H1 (cell line): ENCODE measurements around the gene HSPA1A. TPM values are rescaled to one million over a fixed set of nuclear protein-coding genes. Genes with fewer than 3 reads are reported as not detected.

Source experiments
- CTCF ChIA-PET: fragments of 300-600 bp; sonication (Branson Sonifier 250); formaldehyde crosslinking; loops from one replicate; lab custom pipeline; 2021; ENCODE audit not compliant: partially characterized antibody; lab: Charles Lee
- POLR2A ChIA-PET: fragments of 300-600 bp; sonication (Branson Sonifier 250); formaldehyde crosslinking; loops from one replicate; lab custom pipeline; 2021; ENCODE audit warnings: inconsistent platforms; ENCODE audit not compliant: partially characterized antibody; lab: Charles Lee
- DNase-seq, 2 experiments: peaks; one replicate each; pipeline versions ENCODE4 v3.0.0 to v3.0.0-alpha.2; 2010 to 2022; ENCODE audit warnings: low spot score in 2 of 2, low read depth in 1 of 2, mixed read lengths in 1 of 2
- FAIRE-seq: peaks from 2 replicates; lab custom pipeline; 2011; peaks lifted over from hg19 to GRCh38; lab: Jason Lieb, UNC
- H2AFZ ChIP-seq: 2 replicates; pipeline ENCODE4 v1.8.1; 2012; ENCODE audit warnings: low read length, inconsistent platforms
- H2AK5ac ChIP-seq: 2 replicates; pipeline ENCODE4 v1.6.1; 2013; ENCODE audit warnings: low read depth, low read length
- H2BK120ac ChIP-seq: replicated peaks from 2 replicates; pipeline ENCODE3; 2013; ENCODE audit warnings: low read depth, low read length, inconsistent platforms
- H2BK12ac ChIP-seq: 2 replicates; pipeline ENCODE4 v1.6.1; 2013; ENCODE audit warnings: low read depth, low read length
- H2BK15ac ChIP-seq: 2 replicates; pipeline ENCODE4 v1.6.1; 2013; ENCODE audit warnings: low read length
- H2BK20ac ChIP-seq: 2 replicates; pipeline ENCODE4 v1.6.1; 2013; ENCODE audit warnings: low read length
- H2BK5ac ChIP-seq: 2 replicates; pipeline ENCODE4 v1.6.1; 2013; ENCODE audit warnings: low read depth, low read length
- H3K14ac ChIP-seq: 2 replicates; pipeline ENCODE4 v1.6.1; 2013; ENCODE audit warnings: inconsistent platforms; ENCODE audit not compliant: insufficient read length
- H3K18ac ChIP-seq: 2 replicates; pipeline ENCODE4 v1.6.1; 2013; ENCODE audit warnings: low read length; ENCODE audit errors: extremely low read depth
- H3K23ac ChIP-seq: 2 replicates; pipeline ENCODE4 v1.6.1; 2013; ENCODE audit warnings: inconsistent platforms; ENCODE audit not compliant: insufficient read length
- H3K23me2 ChIP-seq: 2 replicates; pipeline ENCODE4 v1.6.1; 2013; ENCODE audit warnings: low read depth, low read length
- H3K27ac ChIP-seq: 2 replicates; pipeline ENCODE4 v1.6.1; 2011; ENCODE audit warnings: low read depth, low read length, inconsistent platforms
- H3K27me3 ChIP-seq, 4 experiments: replicated peaks in 1 of 4; 1 replicate in 1 of 4; 2 replicates in 3 of 4; pipeline versions ENCODE4 v1.6.1 to v1.8.1; 2011 to 2013; ENCODE audit warnings: low read length in 3 of 4, mild to moderate bottlenecking in 3 of 4, inconsistent platforms in 2 of 4, mixed read lengths in 2 of 4, moderate library complexity in 1 of 4; ENCODE audit not compliant: control insufficient read depth in 3 of 4, insufficient read depth in 3 of 4; ENCODE audit errors: extremely low read depth in 1 of 4
- H3K36me3 ChIP-seq, 4 experiments: 2 replicates each; pipeline versions ENCODE4 v1.6.1 to v1.8.1; 2011 to 2013; ENCODE audit warnings: mild to moderate bottlenecking in 4 of 4, low read length in 3 of 4, moderate library complexity in 2 of 4, control low read depth in 1 of 4, inconsistent platforms in 1 of 4; ENCODE audit not compliant: insufficient read depth in 4 of 4, control insufficient read depth in 2 of 4
- H3K4ac ChIP-seq: replicated peaks from 2 replicates; pipeline ENCODE3; 2013; ENCODE audit warnings: low read length, low read depth, mixed read lengths, inconsistent platforms; ENCODE audit not compliant: insufficient read length
- H3K4me1 ChIP-seq, 4 experiments: replicated peaks in 1 of 4; 1 replicate in 1 of 4; 2 replicates in 3 of 4; pipeline versions ENCODE4 v1.6.1 to v1.8.1; 2011 to 2013; ENCODE audit warnings: low read length in 3 of 4, inconsistent platforms in 2 of 4, mixed read lengths in 1 of 4; ENCODE audit not compliant: insufficient read depth in 4 of 4, control insufficient read depth in 3 of 4
- H3K4me2 ChIP-seq, 2 experiments: 2 replicates each; pipeline versions ENCODE4 v1.6.1 to v1.8.1; 2011 to 2013; ENCODE audit warnings: low read depth in 2 of 2, low read length in 2 of 2, control low read depth in 1 of 2, inconsistent platforms in 1 of 2, mild to moderate bottlenecking in 1 of 2; ENCODE audit not compliant: insufficient read depth in 1 of 2
- H3K4me3 ChIP-seq, 4 experiments: fragments of 200-600, 300-600 bp in 1 of 4; sonication (generic), shearing (Covaris generic), sonication (Bioruptor Twin) in 1 of 4; 2 replicates each; pipeline versions ENCODE4 v1.5.1 to v1.8.1; 2011 to 2016; ENCODE audit warnings: low read length in 4 of 4, low read depth in 3 of 4, control low read depth in 2 of 4, inconsistent platforms in 2 of 4, mild to moderate bottlenecking in 2 of 4, mixed read lengths in 1 of 4, moderate library complexity in 1 of 4; ENCODE audit not compliant: insufficient read depth in 2 of 4; ENCODE audit errors: extremely low read depth in 1 of 4
- H3K56ac ChIP-seq: replicated peaks from 2 replicates; pipeline ENCODE3; 2013; ENCODE audit warnings: low read depth, mild to moderate bottlenecking, mixed read lengths, low read length, inconsistent platforms; ENCODE audit not compliant: insufficient read length
- H3K79me1 ChIP-seq: 2 replicates; pipeline ENCODE4 v1.6.1; 2013; ENCODE audit warnings: low read depth, low read length, control low read depth
- H3K79me2 ChIP-seq, 2 experiments: 2 replicates each; pipeline versions ENCODE4 v1.6.1 to v1.8.1; 2012 to 2013; ENCODE audit warnings: low read length in 2 of 2, mild to moderate bottlenecking in 2 of 2, inconsistent platforms in 1 of 2; ENCODE audit not compliant: insufficient read depth in 2 of 2, control insufficient read depth in 1 of 2
- H3K9ac ChIP-seq, 4 experiments: replicated peaks in 1 of 4; 1 replicate in 1 of 4; 2 replicates in 3 of 4; pipeline versions ENCODE4 v1.6.1 to v1.8.1; 2011 to 2013; ENCODE audit warnings: low read depth in 3 of 4, low read length in 3 of 4, control low read depth in 2 of 4, mild to moderate bottlenecking in 2 of 4, moderate library complexity in 2 of 4, inconsistent platforms in 1 of 4; ENCODE audit errors: extremely low read depth in 1 of 4
- H3K9me3 ChIP-seq, 2 experiments: 2 replicates each; pipeline versions ENCODE4 v1.6.1 to v1.8.1; 2012 to 2013; ENCODE audit warnings: mild to moderate bottlenecking in 2 of 2, moderate library complexity in 2 of 2, control low read depth in 1 of 2, inconsistent platforms in 1 of 2, low read depth in 1 of 2, low read length in 1 of 2, mixed read lengths in 1 of 2; ENCODE audit not compliant: insufficient read depth in 2 of 2
- H4K20me1 ChIP-seq, 2 experiments: replicated peaks in 1 of 2; 2 replicates each; pipeline versions ENCODE3 to v1.8.1; 2011 to 2013; ENCODE audit warnings: inconsistent platforms in 2 of 2, low read length in 2 of 2, mild to moderate bottlenecking in 1 of 2; ENCODE audit not compliant: insufficient read depth in 2 of 2, control insufficient read depth in 1 of 2
- H4K5ac ChIP-seq: 2 replicates; pipeline ENCODE4 v1.6.1; 2013; ENCODE audit warnings: low read length, low read depth, mixed read lengths, inconsistent platforms; ENCODE audit not compliant: insufficient read length
- H4K8ac ChIP-seq: 2 replicates; pipeline ENCODE4 v1.8.0; 2013; ENCODE audit warnings: mild to moderate bottlenecking, moderate library complexity, low read length, inconsistent platforms; ENCODE audit not compliant: insufficient read depth; ENCODE audit errors: extremely low read depth
- H4K91ac ChIP-seq: replicated peaks from 2 replicates; pipeline ENCODE3; 2013; ENCODE audit warnings: low read length, mixed read lengths, inconsistent platforms; ENCODE audit not compliant: insufficient read length
- ATF2 ChIP-seq: IDR thresholded peaks from 2 replicates; pipeline ENCODE4 v1.6.1; 2012; ENCODE audit warnings: low read length, inconsistent platforms
- EP300 ChIP-seq, 2 experiments: IDR thresholded peaks; 1 replicate in 1 of 2; 2 replicates in 1 of 2; pipeline ENCODE4 v1.6.1; 2011 to 2012; ENCODE audit warnings: low read depth in 2 of 2, low read length in 2 of 2, mild to moderate bottlenecking in 2 of 2, borderline replicate concordance in 1 of 2, inconsistent platforms in 1 of 2, moderate library complexity in 1 of 2
- HDAC2 ChIP-seq, 2 experiments: fragments of 300-600 bp in 1 of 2; sonication (generic) in 1 of 2; IDR thresholded peaks; 2 replicates each; pipeline ENCODE4 v1.6.1; 2011 to 2012; ENCODE audit warnings: low read depth in 2 of 2, low read length in 2 of 2, mild to moderate bottlenecking in 2 of 2, moderate library complexity in 2 of 2, borderline replicate concordance in 1 of 2, inconsistent platforms in 1 of 2
- KDM1A ChIP-seq: fragments of 200-600, 300-600 bp; sonication (generic); IDR thresholded peaks from 2 replicates; pipeline ENCODE4 v1.7.1; 2016; ENCODE audit warnings: mild to moderate bottlenecking, low read length, borderline replicate concordance
- MAFK ChIP-seq: IDR thresholded peaks from 2 replicates; pipeline ENCODE4 v1.6.1; 2012; ENCODE audit warnings: low read depth, mild to moderate bottlenecking, improper control_type of control experiment, low read length
- POLR2AphosphoS5 ChIP-seq: IDR thresholded peaks from 2 replicates; pipeline ENCODE4 v1.6.1; 2011; ENCODE audit warnings: low read depth, low read length
- SRF ChIP-seq: IDR thresholded peaks from 2 replicates; pipeline ENCODE4 v1.6.1; 2011; ENCODE audit warnings: mild to moderate bottlenecking, low read depth, low read length, moderate library complexity
- ZNF274 ChIP-seq: IDR thresholded peaks from 2 replicates; pipeline ENCODE4 v1.7.0; 2012; ENCODE audit warnings: low read length, borderline replicate concordance; ENCODE audit errors: extremely low read depth
- WGBS, 2 experiments: shearing (Covaris generic) in 1 of 2; methylation state at CpG; one replicate each; pipeline versions ENCODE4 v1.1.6 to v1.1.7; 2013 to 2015; ENCODE audit warnings: low lambda C conversion rate in 2 of 2, mixed read lengths in 2 of 2, inconsistent platforms in 1 of 2, low coverage in 1 of 2, missing lambda C conversion rate in 1 of 2; ENCODE audit not compliant: insufficient replicate concordance in 2 of 2, insufficient coverage in 1 of 2, insufficient read length in 1 of 2; ENCODE audit errors: extremely low coverage in 1 of 2, missing lambda C conversion rate in 1 of 2; 5-methylcytosine and 5-hydroxymethylcytosine counted together
- polyA plus RNA-seq, 7 experiments: library from polyadenylated mRNA; depleted of rRNA in 3 of 7; stranded (reverse) in 5 of 7; unstranded in 2 of 7; fragments of >200 nt in 5 of 7; fragments of 200-250 nt in 2 of 7; gene quantifications; 1 replicate in 5 of 7; 2 replicates in 1 of 7; 4 replicates in 1 of 7; pipeline versions ENCODE4 v1.2.1 to v1.2.3, GENCODE V29; 2011 to 2013; ENCODE audit warnings: missing spikeins in 2 of 7, mixed read lengths in 2 of 7
- total RNA-seq: library from RNA; stranded (reverse); fragmentation: NEBNext Ultra II Directional; extraction: Animal tissue kit (Norgen Biotek cat#: 25700); gene quantifications from 2 replicates; pipeline ENCODE4 v1.2.1, GENCODE V29; 2021

HSPA1A gene
- total and polyA plus RNA-seq, 2 of the 8 experiments (the other 6 are each of a cell fraction or from before 2014, with no cell fraction given), result 40.7 to 54.0 TPM

- Histone ChIP-seq H2BK15ac (no peak overlapping the region), H3K23me2 (peaks cover under 1% of the 10 kb centered on the region; the same call in 1 of the 2 replicates), H2AK5ac (no peak overlapping the region), H2BK120ac (no peak overlapping the region), H3K4me2 (no peak overlapping the region), H3K9ac (no peak overlapping the region), H2BK5ac (no peak overlapping the region), H3K79me2 (peaks cover 0 to 7% of the 10 kb centered on the region in 2 experiments; a peak in 2 of 4 replicates), H3K36me3 (peaks cover 3 to 36% (median 15%) of the 10 kb centered on the region in 4 experiments; a peak in 6 of 8 replicates), H3K18ac (no peak overlapping the region), H2AFZ (no peak overlapping the region), H4K5ac (no peak overlapping the region), H3K4me1 (no peaks in the 10 kb centered on the region; a peak in 1 of 7 replicates), H3K14ac (no peak overlapping the region), H4K20me1 (peaks cover 1 to 2% of the 10 kb centered on the region in 2 experiments), H4K8ac (no peak overlapping the region), H4K91ac (no peak overlapping the region), H3K9me3 (no peaks in the 10 kb centered on the region), H3K27ac (no peak overlapping the region), H3K79me1 (peaks cover 3% of the 10 kb centered on the region; the same call in 1 of the 2 replicates), H2BK20ac (no peak overlapping the region), H3K27me3 (no peaks in the 10 kb centered on the region), H3K23ac (no peak overlapping the region), H3K56ac (no peak overlapping the region), H2BK12ac (no peak overlapping the region), H3K4ac (no peak overlapping the region), H3K4me3 (no peak overlapping the region)
- FAIRE-seq, result no peak
- POLR2A ChIA-PET, result interaction anchor here (0.7 to 7.6 kb wide), 10 partner anchors 11 to 75 kb away, joined by 3 to 81 read pairs (median 4); partner anchors contain the start of gene HSPA1A
- TF ChIP-seq EP300 (IDR thresholded peaks at IDR 0.05; ENCODE audit: borderline replicate concordance in 1 of 2, low read depth in 2 of 2, low read length in 2 of 2), result no peak
- no peak for TF ChIP-seq MAFK
- TF ChIP-seq HDAC2 (IDR thresholded peaks at IDR 0.05; ENCODE audit: borderline replicate concordance in 1 of 2, low read depth in 2 of 2, low read length in 2 of 2), result no peak
- TF ChIP-seq POLR2AphosphoS5, result no peak
- no peak for TF ChIP-seq ZNF274
- TF ChIP-seq KDM1A, result no peak
- no peak for TF ChIP-seq SRF
- TF ChIP-seq ATF2, result no peak
- 96% methylated on average over 12 of the region's 12 CpGs; no CpG with 5 or more reads in 1 of the 2 experiments for WGBS, 2 experiments
- CTCF ChIA-PET, result interaction anchor here (0.8 to 5.9 kb wide), 4 partner anchors 8 to 76 kb away, joined by 3 to 28 read pairs (median 7); partner anchors contain the start of genes HSPA1A, HSPA1L and MPIG6B
- no peak for DNase-seq
Observed at GRCh38 chr6:31799781-31800180, 15.6 kb upstream of the HSPA1A start.
